Uterus (tissue), 2 donors: Measurements from ENCODE around the gene SCN3A.

Source experiments
- CTCF ChIP-seq, 4 experiments: fragments of 200-600 bp in 2 of 4; fragments of 450-650 bp in 2 of 4; sonication (generic) in 2 of 4; IDR thresholded peaks; one replicate each; pipeline ENCODE4 v1.5.1; 2016 to 2019; ENCODE audit warnings: antibody characterized with exemption in 4 of 4, mild to moderate bottlenecking in 2 of 4, moderate library complexity in 1 of 4
- POLR2A ChIP-seq, 2 donors: fragments of 450-650 bp; IDR thresholded peaks; one replicate each; pipeline ENCODE4 v1.6.1; 2016; ENCODE audit warnings: antibody characterized with exemption in 2 of 2, mild to moderate bottlenecking in 1 of 2, moderate library complexity in 1 of 2

- TF ChIP-seq POLR2A (IDR thresholded peaks at IDR 0.05) (no peak), CTCF (IDR thresholded peaks at IDR 0.05) (no peak)
Measured at GRCh38 chr2:165078913-165079312, 124.9 kb downstream of the SCN3A start.
